NK-92 (cell line): Measurements from ENCODE around the gene MVB12B.
"Not testable (repeated sequence)": the region's sequence is repeated elsewhere in the genome, so short reads cannot be mapped to it uniquely, and the experiment has no call there.

Source experiments
- DNase-seq: peaks from one replicate; lab custom pipeline; 2025; ENCODE audit not compliant: unreplicated experiment; lab: John Stamatoyannopoulos, UW

MVB12B gene

DNA sequence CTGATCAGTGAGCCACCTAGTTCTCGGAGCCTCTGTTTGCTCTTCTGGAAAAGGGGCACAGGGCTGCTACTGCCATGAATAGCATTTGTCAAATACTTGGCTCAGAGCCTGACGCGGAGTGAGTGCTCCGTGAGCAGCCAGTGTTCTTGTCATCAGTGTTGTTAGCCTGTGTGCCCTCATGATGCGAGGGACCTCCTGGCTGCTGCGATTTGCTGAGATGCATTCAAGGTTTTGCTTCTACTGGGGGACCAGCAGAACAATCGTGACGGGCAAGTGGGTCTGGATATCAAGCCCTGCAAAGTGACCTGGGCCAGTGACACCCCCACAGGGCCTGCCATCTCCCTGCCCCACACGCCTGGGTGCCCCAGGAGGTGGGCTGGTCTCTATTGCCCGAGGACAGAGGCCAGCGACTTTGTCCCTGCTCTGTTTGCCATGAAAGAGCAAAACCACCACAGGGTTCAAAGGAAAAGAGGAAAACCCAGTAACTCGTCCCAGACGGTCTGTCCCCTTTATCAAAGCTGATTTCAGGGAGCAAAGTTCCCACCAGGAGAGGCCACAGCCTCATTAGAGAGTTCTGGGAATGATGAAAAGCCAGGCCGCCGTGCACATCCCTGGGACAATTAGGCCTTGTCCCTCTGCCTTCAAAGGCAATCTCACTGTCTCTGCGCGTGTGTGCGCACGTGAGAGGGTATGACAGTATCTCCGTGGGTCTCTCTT lies 200.6 kb downstream of the MVB12B start:
- no peak for DNase-seq

DNA sequence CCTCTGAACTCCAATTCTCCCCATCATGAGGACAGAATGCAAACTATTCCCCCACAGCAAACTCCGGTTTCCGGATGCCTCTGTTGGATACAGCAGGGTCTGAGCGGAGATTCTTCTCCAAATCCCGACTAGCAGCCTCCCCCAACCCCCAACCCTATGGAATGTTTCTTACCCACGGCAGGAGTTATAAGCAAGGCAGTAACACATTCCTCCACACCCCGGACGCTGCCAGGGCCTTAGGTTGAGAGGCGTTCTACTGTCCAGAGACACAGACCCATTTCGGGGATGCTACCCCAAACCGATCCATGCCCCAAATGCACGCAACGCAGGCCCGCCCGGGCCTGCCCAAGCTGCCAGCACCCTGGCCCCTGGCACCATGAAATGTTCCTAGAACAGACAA lies 201.5 kb downstream of the MVB12B start:
- DNase-seq = no peak

DNA sequence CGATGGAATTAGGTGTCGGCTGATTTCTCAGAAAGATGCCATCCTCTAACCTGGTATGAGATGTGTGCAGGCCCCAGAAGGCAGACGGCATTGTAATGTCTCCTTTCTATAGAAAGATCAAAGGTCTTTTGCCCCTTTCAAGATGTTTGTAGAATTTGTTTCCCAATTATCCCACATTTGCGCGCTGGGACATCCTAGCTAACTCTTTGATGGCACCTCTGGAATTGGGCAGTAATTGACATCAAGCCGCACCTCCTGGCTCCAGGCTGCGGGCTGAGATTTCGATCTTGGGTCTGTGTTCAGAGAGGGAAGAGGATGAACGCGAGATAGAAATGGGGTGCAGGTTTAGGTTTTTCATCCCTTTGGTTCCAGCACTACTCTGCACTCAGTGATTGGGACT lies 202.3 kb downstream of the MVB12B start:
- no peak for DNase-seq

DNA sequence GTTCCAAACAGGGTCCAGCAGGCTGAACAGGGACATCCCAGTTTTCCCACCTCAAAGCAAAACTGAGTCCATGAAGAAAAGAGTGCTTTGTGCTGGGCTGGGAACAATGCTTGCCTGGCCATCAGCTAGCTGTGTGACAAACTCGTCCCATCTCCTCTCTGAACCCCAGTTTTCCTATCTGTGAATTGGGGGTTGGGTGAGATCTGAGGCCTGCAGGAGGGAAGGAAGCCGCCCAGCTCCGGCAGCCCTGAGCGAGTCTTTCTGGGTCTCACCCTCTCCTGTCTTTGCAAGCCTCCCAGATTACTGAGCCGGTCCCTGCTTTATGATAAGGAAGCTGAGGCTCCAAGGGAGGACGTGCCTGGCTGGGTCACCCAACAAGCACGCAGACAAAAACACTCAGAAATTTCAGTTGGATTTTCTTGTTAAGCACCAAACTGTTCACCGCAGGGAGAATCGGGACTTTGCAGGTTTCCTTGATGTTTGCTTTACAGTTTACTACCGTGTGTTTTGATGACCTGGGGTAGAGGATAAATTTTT lies 204.5 kb downstream of the MVB12B start:
- no peak for DNase-seq

DNA sequence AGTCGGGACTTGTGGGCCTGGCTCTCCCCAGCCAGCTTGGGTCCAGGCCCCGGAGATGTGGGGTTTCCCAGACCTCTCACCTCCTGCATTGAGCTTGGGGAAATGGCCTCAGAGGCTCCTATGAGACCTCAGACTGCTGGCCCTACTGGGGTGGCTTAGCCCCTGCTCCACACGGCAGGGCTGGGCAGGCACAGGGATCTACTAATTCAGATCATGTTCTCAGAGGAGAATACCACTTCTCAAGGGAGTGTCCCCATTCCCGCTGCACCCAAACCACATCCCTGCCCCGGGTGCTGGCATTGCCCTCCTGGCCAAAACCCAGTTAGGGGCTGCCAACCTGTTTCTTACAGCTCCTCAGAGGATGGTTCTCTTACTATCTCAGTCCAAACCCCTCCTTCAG lies 205.0 kb downstream of the MVB12B start:
- no peak for DNase-seq

DNA sequence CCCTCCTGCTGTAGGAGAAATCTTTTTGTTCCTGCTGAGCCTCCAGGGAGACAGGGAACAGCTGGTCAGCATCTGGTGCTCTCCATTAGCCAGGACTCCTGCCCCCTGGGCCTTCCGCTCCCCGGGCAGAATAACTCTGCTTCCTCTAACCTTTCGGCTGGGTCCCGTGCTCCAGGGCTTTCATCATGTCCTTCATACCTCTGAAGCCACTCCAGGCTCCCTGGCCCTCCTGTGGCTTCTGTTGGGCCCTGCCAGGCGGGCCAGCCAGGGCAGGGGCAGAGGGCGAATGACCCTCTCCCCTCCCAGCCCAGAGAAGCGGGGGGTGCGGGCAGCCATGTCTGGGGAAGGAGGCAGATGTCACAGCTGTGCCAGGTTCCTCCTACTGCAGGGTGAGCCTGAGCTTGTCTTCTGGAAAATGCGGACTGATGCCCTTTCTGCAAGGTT lies 205.4 kb downstream of the MVB12B start:
- DNase-seq = no peak

DNA sequence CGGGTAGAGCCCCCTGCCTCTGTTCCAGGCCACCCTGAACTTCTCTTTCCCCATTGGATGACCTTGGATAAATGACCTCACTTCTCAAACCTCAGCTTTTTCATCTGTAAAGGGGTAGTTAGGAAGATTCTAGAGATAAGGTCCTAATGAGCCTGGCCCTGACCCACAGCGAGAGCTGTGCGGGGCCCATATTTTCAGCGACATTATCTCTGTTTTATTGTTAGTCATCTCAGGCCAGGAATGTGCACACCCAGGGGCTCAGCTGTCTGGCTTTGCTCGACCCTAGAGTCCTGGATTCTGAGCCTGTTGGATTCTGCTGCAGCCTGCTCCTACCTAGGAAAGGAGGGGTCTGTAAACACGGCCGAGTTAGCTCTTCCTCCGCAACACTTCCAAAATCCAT lies 205.9 kb downstream of the MVB12B start:
- DNase-seq = no peak

DNA sequence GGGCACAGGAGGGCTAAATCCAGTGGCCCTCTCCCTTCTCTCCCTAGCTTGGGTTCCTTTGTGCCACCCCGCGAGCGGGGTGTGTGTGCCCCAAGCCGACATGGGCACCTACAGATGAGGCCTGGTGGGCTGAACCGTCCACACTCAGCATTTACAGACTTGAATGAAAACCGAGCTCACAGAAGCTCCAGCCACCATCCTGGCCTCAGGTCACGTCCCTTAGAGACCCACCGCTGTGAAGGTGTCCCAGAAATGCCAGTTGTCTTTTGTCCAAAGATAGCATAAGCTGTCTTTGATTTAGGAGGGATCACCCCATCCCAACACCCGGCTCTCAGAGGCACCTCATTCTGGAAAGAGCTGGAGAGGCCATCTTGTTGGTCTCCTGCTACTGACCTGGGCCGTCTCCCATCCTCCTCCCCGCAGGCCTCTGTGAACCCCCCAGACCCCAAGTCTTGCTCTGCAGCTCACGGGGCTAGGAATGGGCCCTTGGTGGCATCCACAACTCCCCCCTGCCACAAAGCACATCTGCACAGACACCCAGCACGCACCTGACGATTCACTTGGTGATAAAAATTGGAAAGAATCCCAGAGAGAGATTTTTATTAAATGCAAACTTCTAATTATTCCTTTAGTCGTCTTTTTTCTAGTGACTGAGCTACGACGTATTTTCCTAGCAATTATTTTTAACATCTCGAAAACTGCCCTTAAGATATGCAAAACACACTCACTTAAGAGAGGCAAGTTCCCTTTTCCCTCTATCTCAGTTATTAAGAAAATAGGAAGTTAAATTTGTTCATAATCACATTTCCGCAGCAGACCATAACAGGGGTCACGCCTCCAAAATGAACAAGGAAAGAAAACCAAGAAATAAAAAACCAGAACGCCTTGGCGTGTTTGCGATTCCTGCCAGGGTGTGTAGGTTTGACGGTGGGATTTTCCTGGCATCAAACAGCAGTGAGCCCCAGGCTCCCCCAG lies 206.6 kb downstream of the MVB12B start:
- DNase-seq = no peak

DNA sequence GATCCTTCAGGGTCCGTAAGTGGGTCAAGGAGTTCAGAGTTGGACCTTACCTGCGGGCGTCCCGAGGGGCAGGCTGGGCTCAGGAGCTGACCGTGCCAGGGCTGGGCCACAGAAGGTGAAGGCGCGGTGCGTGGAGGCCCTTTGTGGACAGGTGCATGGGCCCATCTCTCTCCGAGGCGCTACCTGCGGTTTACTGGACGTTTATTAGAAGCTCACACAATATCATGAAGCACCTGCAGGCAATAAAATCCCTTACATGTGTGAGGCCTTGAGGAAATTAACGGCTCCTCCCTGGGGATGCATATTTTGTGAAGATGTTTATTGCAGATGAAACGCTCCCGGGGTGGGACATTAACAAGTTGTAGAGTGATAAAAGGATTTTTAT lies 207.3 kb downstream of the MVB12B start:
- DNase-seq = no peak

DNA sequence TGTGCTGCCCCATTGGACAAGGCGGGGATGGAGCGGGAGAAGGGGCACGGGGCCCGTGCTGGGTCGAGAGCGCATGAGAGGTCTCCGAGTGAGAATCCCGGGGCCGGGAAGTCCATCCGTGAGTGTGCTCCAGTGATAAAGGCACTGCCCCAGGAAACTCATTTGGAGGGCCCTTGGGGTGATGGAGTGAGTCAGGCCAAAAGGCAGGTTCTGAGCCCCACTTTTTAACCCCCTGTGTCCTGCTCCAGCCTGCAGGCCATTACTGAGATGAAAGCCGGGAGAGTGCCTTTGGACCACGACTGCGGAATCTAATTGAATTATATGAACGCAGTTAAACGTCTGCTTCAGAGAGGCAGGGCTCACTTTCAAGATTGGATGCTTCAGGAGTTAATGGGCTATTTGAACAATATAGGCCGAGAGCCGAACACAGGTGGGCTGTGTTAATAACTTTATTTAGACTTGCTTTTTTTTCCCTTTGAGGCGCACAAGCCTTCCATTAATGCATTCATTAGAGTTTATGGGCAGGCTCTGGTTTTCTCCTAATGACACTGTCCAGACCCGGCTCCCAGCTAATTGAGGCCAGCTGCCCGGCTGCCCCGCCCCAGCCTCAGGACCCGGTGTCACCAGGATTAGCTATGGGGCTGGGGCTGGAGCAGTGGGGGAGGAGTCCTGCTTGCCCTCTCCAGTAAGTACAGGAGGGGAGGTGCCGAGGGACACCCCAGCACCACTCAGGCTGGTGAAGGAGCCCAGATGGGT lies 208.0 kb downstream of the MVB12B start:
- DNase-seq = no peak

DNA sequence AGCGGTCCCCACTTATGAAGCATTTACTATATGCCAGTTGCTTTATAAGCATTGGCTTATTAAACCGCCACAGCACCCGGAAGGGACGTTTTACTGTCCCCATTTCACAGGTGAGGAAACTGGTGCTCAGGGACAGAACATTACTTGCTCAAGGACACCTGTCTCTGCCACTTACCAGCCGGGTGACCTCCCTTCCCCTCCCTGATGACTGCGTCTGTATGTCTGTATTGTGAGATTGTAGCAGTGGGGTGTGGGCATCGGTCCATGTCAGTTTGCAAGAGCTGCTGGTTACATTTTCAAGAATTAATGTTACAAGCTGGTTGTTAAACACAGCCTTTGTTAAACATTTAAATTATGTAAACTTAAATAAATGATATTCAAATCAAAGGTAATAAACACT lies 209.5 kb downstream of the MVB12B start:
- no peak for DNase-seq

DNA sequence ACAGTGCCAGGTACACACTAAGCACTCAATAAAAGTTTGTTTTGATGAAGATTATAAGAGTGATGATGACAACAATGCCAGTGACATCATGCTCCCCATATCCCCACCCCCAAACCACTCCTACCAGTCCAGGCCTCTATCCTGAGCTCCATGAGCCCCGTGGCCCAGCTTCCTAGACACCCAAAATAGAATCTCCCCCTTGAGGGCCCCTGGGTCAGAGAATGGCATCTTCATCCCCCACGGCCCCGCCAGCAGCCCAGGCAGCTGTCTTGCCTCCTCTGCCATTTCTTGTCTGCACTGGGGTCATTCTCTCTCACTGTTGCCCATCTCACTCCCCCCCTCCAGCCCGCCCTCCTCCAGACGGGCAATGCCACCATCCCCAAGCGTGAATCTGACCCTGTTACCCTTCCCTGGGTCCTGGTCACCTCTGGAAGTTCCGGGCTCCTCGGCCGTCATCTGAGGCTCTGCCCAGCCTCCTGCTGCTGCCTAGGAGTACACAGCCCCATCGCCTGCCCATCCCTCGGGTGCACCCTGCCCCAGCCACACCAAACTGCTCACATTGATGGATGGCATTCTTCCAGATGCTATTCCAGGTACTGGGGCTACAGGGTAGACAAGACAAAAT lies 210.3 kb downstream of the MVB12B start:
- DNase-seq = no peak

DNA sequence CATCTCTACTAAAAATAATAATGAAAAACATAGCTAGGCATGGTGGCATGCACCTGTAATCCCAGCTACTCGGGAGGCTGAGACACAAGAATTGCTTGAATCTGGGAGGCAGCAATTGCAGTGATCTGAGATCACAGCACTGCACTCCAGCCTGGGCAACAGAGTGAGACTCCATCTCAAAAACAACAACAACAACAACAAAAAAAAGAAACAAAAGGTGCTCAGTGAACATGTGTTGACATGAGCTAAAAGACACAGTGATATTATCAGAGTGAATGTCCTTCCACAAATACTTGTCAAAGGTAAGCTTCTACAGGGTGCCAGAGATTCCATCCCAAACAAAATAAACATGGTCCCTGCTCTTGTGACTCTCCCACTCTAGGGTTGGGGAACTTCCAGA lies 211.9 kb downstream of the MVB12B start:
- DNase-seq = no peak

DNA sequence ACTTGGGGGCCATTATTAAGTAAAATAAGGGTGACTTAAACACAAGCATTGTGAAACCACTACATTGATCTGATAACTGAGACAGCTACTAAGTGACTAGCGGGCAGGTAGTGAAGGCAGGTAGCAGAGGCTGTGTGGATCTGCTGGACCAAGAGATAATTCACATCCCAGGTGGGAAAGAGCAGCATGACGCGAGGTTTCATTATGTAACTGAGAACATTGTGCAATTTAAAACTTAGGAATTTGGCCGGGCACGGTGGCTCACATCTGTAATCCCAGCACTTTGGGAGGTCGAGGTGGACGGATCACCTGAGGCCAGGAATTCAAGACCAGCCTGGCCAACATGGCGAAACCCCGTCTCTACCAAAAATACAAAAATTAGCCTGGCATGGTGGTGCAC lies 213.8 kb downstream of the MVB12B start:
- DNase-seq = not testable (repeated sequence)

DNA sequence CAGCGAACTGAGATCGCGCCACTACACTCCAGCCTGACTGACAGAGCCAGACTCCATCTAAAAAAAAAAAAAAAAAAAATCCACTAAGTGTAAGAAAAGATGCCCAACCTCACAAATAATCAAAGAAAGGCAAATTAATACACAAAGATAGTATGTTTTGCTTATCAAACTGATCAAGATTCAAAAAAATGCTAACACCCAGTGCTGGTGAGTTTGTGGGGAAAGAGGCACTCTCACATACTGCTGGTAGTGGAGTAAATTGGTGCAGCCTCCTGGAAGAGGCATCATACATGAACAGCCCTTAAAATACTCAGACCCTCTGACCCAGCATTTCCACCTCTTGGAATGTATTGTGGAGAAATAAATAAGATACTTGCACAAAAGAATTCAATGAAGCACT lies 216.9 kb downstream of the MVB12B start:
- no peak for DNase-seq

DNA sequence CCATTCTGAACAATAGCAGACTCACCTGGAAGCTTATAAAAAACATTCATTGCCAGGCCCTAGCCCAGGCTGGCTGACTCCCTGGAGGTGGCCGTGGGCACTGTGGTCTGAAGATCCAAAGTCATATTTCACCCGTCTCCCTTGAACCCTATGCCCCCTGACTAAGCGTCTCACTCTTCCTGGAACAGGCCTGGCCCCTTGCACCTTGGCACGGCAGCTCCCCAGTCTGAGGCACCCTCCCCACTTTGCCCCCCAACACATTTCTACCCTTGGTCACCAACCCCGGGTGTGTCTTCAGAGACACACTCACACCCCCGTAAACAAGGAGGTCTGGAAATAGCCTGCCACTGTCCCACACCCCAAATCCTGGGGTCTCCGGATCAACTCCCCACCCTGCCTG lies 218.5 kb downstream of the MVB12B start:
- no peak for DNase-seq

DNA sequence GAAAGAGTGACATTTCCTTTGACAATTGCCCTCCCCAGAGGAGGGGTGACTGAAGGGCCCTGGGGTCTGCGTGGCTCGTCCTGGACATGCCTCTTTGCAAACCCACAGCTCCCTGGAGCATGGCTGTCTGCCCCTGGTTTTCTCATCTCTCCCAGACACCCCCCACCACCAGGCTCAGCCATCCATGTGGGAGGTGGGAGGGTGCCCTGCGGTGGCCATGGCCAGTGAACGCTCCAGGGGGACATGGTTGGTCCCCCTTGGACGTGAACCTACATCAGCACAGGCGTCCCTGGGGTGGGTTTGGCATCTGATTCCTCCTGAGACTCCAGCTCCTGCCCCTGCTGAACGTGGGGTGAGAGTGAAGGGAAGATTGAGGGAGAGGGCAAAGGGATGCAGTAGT lies 219.4 kb downstream of the MVB12B start:
- DNase-seq = no peak

DNA sequence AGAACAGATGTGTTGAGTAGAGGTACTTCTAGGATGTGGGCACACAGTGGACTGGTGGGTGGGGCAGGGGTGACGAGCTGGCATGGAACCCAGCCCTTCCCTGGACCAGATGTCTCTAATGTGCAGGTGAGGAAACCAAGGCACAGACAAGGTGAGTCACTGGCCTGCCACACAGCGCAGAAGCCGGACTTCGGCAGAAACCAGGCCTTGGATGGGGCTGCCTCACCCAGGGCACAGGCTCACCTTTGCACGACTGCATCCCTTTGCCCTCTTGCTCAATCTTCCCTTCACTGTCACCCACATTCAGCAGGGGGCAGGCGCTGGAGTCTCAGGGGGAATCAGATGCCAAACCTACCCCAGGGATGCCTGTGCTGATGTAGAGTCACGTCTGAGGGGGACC lies 221.7 kb downstream of the MVB12B start:
- no peak for DNase-seq

DNA sequence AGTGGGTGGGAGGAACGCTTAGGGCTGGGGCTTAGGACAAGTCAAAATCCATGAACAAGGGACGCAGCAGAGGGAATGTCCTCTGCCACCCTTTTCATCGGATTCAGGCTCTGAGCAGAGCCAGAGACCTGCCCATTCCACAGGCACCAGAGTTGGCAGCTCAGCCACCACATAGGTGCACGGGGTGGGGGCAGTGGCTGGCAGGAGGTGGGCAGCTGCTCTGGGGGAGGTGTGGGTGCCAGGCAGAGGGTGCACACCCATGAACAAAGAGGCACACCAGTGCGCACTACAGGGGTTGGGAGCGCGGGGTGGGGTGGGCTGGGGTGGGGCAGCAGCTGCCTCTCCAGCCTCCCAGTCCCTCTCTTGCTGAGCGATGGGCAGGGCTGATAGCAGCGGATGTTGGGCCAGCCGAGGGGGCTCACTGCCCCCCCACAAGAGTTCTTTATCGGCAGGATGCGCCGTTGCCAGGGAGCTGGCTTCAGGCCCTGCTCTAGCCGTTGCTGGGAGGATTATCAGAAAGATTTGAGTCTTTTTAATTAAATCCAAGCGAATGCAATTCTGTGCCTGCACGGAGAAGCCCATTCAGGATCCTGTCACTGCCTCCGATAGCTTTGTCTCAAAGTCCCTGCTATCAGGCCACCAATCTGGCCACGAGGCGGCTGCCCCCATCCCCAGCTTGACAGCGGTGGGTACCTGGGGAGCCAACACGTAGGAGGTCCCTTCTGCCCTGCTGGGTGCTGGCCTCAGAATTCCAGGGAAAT lies 222.8 kb downstream of the MVB12B start:
- no peak for DNase-seq

DNA sequence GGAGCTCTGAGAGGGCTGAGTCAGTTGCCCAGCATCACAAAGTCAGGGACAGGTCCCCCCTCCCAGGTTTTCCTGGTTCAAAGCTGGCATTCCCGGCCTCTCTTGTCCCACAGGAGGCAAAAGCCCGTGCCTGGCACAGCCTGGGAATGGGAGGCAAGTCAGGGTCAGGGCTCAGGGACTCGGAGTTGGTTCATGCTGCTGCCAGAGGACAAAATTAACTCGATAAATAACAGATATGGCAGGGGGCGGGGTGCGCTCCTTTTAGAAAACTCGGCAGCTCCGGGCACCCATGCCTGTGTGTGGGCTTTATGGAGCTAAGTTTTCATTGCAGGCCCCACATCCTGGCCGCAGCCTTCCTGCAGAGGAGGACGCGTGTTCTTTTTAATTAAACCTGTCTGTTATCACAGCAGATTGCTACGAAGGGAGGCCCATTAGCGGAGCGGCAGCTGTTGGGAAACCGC lies 224.3 kb downstream of the MVB12B start:
- DNase-seq = no peak
